Transverse colon (tissue), 4 donors: ENCODE results near the gene C1QC. TPM values are rescaled to one million over a fixed set of nuclear protein-coding genes. Genes with fewer than 3 reads are reported as not detected.

Source experiments
- DNase-seq: peaks from one replicate; pipeline ENCODE4 v3.0.0-alpha.2; 2019
- H3K27ac ChIP-seq, 4 donors: fragments of 200-600 bp; sonication (generic); 2 replicates each; pipeline ENCODE4 v1.5.1; 2016 to 2018; ENCODE audit warnings: inconsistent platforms in 4 of 4
- H3K27me3 ChIP-seq: fragments of 200-600 bp; sonication (generic); 2 replicates; pipeline ENCODE4 v1.5.1; 2017; ENCODE audit warnings: inconsistent platforms
- H3K36me3 ChIP-seq, 4 donors: fragments of 200-600 bp; sonication (generic); 2 replicates each; pipeline ENCODE4 v1.5.1; 2017 to 2019; ENCODE audit warnings: inconsistent platforms in 4 of 4
- H3K4me1 ChIP-seq, 4 donors: fragments of 200-600 bp; sonication (generic); 2 replicates each; pipeline ENCODE4 v1.5.1; 2017 to 2020; ENCODE audit warnings: inconsistent platforms in 4 of 4
- H3K4me3 ChIP-seq, 4 donors: fragments of 200-600 bp; sonication (generic); 1 replicate in 1 of 4; 2 replicates in 3 of 4; pipeline versions ENCODE4 v1.5.1 to v1.6.1; 2017 to 2019; ENCODE audit warnings: inconsistent platforms in 4 of 4
- H3K9me3 ChIP-seq, 2 donors: fragments of 200-600 bp; sonication (generic); 2 replicates each; pipeline ENCODE4 v1.5.1; 2017 to 2019; ENCODE audit warnings: inconsistent platforms in 2 of 2
- EP300 ChIP-seq: sonication (generic); formaldehyde crosslinking; IDR thresholded peaks from one replicate; pipeline ENCODE4 v1.6.1; 2017; ENCODE audit warnings: antibody characterized with exemption, low read depth
- POLR2A ChIP-seq: fragments of 450-650 bp; IDR thresholded peaks from one replicate; pipeline ENCODE4 v1.6.1; 2016; ENCODE audit warnings: antibody characterized with exemption, mild to moderate bottlenecking, moderate library complexity
- POLR2AphosphoS5 ChIP-seq, 3 donors: sonication (generic); formaldehyde crosslinking; IDR thresholded peaks; one replicate each; pipeline ENCODE4 v1.6.1; 2016; ENCODE audit warnings: antibody characterized with exemption in 3 of 3
- WGBS, 2 donors: methylation state at CpG; one replicate each; pipeline ENCODE4 v1.1.5; 2018; ENCODE audit warnings: low coverage in 1 of 2; 5-methylcytosine and 5-hydroxymethylcytosine counted together
- in situ Hi-C, 4 donors: fragments of 200-750 bp; cut with MboI; loops; one replicate each; pipeline versions ENCODE4 v1.15.0 to v1.15.1; 2017; ENCODE audit warnings: low sequenced_read_pairs in 3 of 4, low pct_ligation_motif_present in 1 of 4, low pct_unique_long_range_greater_than_20kb in 1 of 4
- intact Hi-C: fragments of 100-400 bp; cut with DNase I; formaldehyde crosslinking; loops from one replicate; pipeline ENCODE4 v1.15.1; 2023; ENCODE audit warnings: low total_unique reads
- total RNA-seq, 4 donors: library from RNA; depleted of rRNA; stranded (reverse); fragments of >200 nt; gene quantifications; one replicate each; pipeline ENCODE4 v1.1.0, GENCODE V29; 2016
- TF ChIP-seq, protein P1 (sequence below), 5 experiments: fragments of 200-600 bp in 3 of 5; fragments of 450-650 bp in 2 of 5; sonication (generic) in 3 of 5; IDR thresholded peaks; 1 replicate in 2 of 5; 2 replicates in 3 of 5; pipeline ENCODE4 v1.5.1; 2016 to 2017; ENCODE audit warnings: antibody characterized with exemption in 5 of 5, inconsistent platforms in 3 of 5, mild to moderate bottlenecking in 2 of 5, moderate library complexity in 1 of 5

The C1QC gene
- total RNA-seq, 4 donors from 2014 or later: 21.7 to 106 (median 73.9) TPM

DNA sequence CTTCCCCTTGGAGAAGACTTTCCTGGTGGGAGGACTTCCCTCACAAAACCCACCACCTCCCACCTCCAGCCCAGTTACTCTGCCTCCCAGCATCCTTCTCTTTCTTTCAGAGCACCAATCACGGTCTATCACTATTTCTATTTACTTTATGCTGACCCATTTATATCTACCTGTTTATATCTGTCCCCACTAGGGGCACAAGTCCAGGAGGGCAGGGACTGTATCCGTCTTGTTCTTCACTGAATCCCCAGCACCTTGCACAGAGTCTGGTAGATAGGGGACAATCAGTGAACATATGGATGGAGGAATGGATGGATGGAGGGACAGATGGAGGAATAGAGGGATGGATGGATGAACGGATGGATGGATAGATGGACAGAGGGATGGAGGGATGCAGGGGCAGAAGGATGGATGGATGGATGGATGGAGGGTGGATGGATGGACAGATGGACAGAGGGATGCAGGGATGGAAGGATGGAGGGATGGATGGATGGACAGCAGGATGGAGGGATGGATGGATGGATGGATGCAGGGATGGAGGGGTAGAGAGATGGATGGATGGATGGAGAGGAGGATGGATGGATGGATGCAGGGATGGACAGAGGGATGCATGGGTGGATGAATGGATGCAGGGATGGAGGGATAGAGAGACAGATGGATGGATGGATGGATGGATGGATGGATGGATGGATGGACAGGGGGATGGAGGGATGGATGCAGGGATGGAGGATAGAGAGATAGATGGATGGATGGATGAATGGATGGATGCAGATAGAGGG lies 15.1 kb downstream of the C1QC start:
- WGBS, 2 donors: 49 to 53% methylated on average over 3 of the region's 3 CpGs
- H3K4me1 ChIP-seq: no peaks in the 10 kb centered on the region
- in situ Hi-C loops (no loop called here), intact Hi-C loops (no loop called here)
- no peak for DNase-seq
- H3K36me3 ChIP-seq: no peaks in the 10 kb centered on the region
- TF ChIP-seq POLR2AphosphoS5 (IDR thresholded peaks at IDR 0.05): no peak
- TF ChIP-seq EP300: no peak
- TF ChIP-seq, protein P1, sequence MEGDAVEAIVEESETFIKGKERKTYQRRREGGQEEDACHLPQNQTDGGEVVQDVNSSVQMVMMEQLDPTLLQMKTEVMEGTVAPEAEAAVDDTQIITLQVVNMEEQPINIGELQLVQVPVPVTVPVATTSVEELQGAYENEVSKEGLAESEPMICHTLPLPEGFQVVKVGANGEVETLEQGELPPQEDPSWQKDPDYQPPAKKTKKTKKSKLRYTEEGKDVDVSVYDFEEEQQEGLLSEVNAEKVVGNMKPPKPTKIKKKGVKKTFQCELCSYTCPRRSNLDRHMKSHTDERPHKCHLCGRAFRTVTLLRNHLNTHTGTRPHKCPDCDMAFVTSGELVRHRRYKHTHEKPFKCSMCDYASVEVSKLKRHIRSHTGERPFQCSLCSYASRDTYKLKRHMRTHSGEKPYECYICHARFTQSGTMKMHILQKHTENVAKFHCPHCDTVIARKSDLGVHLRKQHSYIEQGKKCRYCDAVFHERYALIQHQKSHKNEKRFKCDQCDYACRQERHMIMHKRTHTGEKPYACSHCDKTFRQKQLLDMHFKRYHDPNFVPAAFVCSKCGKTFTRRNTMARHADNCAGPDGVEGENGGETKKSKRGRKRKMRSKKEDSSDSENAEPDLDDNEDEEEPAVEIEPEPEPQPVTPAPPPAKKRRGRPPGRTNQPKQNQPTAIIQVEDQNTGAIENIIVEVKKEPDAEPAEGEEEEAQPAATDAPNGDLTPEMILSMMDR (IDR thresholded peaks at IDR 0.05): no peak
- H3K27ac ChIP-seq: no peak overlapping the region
- H3K4me3 ChIP-seq: no peak overlapping the region
- peaks cover 28% of the 10 kb centered on the region for H3K27me3 ChIP-seq
- no peaks in the 10 kb centered on the region for H3K9me3 ChIP-seq

DNA sequence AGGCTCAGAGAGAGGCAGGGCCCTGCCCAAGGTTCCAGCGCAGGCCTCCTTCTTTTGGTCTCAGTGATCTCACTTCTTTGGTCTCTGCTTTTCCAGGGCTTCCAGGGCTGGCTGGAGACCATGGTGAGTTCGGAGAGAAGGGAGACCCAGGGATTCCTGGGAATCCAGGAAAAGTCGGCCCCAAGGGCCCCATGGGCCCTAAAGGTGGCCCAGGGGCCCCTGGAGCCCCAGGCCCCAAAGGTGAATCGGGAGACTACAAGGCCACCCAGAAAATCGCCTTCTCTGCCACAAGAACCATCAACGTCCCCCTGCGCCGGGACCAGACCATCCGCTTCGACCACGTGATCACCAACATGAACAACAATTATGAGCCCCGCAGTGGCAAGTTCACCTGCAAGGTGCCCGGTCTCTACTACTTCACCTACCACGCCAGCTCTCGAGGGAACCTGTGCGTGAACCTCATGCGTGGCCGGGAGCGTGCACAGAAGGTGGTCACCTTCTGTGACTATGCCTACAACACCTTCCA lies 17.3 kb downstream of the C1QC start:
- no peak for DNase-seq
- Histone ChIP-seq H3K27me3 (peaks cover 18% of the 10 kb centered on the region), H3K27ac (no peak overlapping the region), H3K36me3 (no peaks in the 10 kb centered on the region), H3K4me3 (no peak overlapping the region), H3K4me1 (no peaks in the 10 kb centered on the region), H3K9me3 (no peaks in the 10 kb centered on the region)
- intact Hi-C loops (no loop called here), in situ Hi-C loops (no loop called here)
- TF ChIP-seq POLR2AphosphoS5 (IDR thresholded peaks at IDR 0.05) (no peak), POLR2A (no peak), EP300 (no peak)
- TF ChIP-seq, protein P1 (IDR thresholded peaks at IDR 0.05): no peak
- 95 to 100% methylated on average over 1 to 19 of the region's 19 CpGs for WGBS, 2 donors

DNA sequence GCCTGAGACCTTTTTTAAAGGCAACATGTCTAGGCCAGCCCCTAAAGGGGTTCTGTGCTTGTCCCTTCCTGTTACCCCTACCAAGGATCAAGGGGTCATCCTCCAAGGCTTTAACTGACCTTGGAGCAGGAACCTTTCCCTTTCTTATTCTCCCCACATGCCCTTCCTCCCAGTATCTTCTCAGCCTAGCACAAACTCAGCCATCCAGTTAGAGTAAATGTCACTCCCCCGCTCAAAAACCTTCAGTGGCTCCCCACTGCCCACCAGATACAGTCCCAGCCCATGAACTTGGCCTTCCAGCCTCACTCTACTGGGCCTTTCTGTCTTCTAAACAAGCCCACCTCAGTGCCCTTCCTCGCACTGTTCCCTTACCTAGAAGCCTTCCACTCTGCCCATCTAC lies 18.4 kb downstream of the C1QC start:
- 74 to 79% methylated on average over 2 of the region's 2 CpGs for WGBS, 2 donors
- in situ Hi-C loops: no loop called here
- Histone ChIP-seq H3K4me3 (no peak overlapping the region), H3K9me3 (no peaks in the 10 kb centered on the region), H3K36me3 (no peaks in the 10 kb centered on the region), H3K27me3 (peaks cover 7% of the 10 kb centered on the region), H3K27ac (no peak overlapping the region), H3K4me1 (no peaks in the 10 kb centered on the region)
- intact Hi-C loops: no loop called here
- no peak for TF ChIP-seq POLR2AphosphoS5 (IDR thresholded peaks at IDR 0.05)
- TF ChIP-seq EP300: no peak
- TF ChIP-seq, protein P1 (IDR thresholded peaks at IDR 0.05): no peak
- TF ChIP-seq POLR2A: no peak
- no peak for DNase-seq

DNA sequence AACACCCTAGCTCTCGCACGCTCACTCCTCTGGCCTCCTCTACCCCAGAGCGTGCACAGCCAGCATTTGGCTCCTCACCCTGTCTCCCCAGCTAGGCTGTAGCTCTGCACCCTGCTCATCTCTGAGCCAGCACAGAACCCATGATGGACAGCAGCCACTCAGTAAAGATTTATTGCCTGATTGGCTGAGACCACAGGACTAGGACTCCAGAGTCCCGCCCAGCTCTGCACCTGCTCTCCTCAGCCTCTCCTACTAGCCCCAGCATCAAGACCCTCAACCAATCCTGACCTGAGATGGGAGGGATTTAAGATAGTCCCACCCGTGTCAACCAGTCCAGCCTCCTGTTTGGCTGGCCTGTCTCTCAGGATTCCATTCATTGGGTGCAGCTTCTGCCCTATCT lies 18.9 kb downstream of the C1QC start:
- Histone ChIP-seq H3K36me3 (no peaks in the 10 kb centered on the region), H3K27ac (no peak overlapping the region), H3K4me3 (no peak overlapping the region), H3K4me1 (no peaks in the 10 kb centered on the region), H3K27me3 (peaks cover 2% of the 10 kb centered on the region), H3K9me3 (no peaks in the 10 kb centered on the region)
- DNase-seq: peak; percentile 22
- intact Hi-C loops (no loop called here), in situ Hi-C loops (no loop called here)
- WGBS, 2 donors: 62 to 80% methylated on average over 2 to 5 of the region's 5 CpGs
- no peak for TF ChIP-seq POLR2AphosphoS5 (IDR thresholded peaks at IDR 0.05)
- no peak for TF ChIP-seq POLR2A
- TF ChIP-seq, protein P1 (IDR thresholded peaks at IDR 0.05): no peak
